Measurements from ENCODE around the gene EGFLAM.

DNA sequence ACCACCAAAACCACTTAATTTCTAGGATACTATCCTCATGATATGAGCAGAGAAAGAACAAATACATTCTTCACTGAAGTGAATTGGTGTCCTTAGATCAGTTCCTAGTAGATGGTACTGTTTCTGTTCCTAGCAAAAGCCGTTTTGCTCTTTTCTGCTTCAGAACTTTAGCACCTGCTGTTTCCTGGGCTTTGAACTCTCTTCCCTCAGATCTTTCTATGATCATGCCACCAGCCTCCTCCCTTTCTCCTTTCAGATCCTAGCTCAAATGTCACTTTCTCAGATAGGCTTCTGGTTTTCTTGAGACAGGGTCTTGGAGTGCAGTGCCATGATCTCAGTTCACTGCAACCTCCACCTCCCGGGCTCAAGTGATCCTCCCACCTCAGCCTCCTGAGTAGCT lies 118.0 kb downstream of the EGFLAM start:
- TF ChIP-seq POLR2A (IDR thresholded peaks at IDR 0.05; ENCODE audit: low read depth, low read length) (no peak), NFIC (IDR thresholded peaks at IDR 0.05; ENCODE audit: low read depth, low read length) (no peak), TARDBP (IDR thresholded peaks at IDR 0.05; ENCODE audit: borderline replicate concordance) (no peak), ESRRA (IDR thresholded peaks at IDR 0.05; ENCODE audit: low read length) (no peak), EZH2 (IDR thresholded peaks at IDR 0.05; ENCODE audit: borderline replicate concordance, control insufficient read depth, low read depth, low read length) (no peak), TCF12 (IDR thresholded peaks at IDR 0.05; ENCODE audit: low read depth, low read length) (no peak)
- TF ChIP-seq, protein P1, sequence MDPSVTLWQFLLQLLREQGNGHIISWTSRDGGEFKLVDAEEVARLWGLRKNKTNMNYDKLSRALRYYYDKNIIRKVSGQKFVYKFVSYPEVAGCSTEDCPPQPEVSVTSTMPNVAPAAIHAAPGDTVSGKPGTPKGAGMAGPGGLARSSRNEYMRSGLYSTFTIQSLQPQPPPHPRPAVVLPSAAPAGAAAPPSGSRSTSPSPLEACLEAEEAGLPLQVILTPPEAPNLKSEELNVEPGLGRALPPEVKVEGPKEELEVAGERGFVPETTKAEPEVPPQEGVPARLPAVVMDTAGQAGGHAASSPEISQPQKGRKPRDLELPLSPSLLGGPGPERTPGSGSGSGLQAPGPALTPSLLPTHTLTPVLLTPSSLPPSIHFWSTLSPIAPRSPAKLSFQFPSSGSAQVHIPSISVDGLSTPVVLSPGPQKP (IDR thresholded peaks at IDR 0.05; ENCODE audit: low read depth, low read length): no peak
- TF ChIP-seq, protein P2, sequence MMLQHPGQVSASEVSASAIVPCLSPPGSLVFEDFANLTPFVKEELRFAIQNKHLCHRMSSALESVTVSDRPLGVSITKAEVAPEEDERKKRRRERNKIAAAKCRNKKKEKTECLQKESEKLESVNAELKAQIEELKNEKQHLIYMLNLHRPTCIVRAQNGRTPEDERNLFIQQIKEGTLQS (IDR thresholded peaks at IDR 0.05; ENCODE audit: borderline replicate concordance, extremely low read depth, low read depth, low read length): no peak
- TF ChIP-seq, protein P3, sequence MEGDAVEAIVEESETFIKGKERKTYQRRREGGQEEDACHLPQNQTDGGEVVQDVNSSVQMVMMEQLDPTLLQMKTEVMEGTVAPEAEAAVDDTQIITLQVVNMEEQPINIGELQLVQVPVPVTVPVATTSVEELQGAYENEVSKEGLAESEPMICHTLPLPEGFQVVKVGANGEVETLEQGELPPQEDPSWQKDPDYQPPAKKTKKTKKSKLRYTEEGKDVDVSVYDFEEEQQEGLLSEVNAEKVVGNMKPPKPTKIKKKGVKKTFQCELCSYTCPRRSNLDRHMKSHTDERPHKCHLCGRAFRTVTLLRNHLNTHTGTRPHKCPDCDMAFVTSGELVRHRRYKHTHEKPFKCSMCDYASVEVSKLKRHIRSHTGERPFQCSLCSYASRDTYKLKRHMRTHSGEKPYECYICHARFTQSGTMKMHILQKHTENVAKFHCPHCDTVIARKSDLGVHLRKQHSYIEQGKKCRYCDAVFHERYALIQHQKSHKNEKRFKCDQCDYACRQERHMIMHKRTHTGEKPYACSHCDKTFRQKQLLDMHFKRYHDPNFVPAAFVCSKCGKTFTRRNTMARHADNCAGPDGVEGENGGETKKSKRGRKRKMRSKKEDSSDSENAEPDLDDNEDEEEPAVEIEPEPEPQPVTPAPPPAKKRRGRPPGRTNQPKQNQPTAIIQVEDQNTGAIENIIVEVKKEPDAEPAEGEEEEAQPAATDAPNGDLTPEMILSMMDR (IDR thresholded peaks at IDR 0.05 in 2 of 3, conservative IDR thresholded peaks at IDR 0.05 in 1 of 3; ENCODE audit: control insufficient read depth in 2 of 3, extremely low read depth in 1 of 3, insufficient read depth in 1 of 3, low read depth in 3 of 3, low read length in 3 of 3): no peak

All from GM12878 (cell line).